Measurements from ENCODE around the gene VILL. TPM values are rescaled to one million over a fixed set of nuclear protein-coding genes. Genes with fewer than 3 reads are reported as not detected.

The VILL gene
- total RNA-seq, 2 donors from 2014 or later: 11.5 to 13.7 TPM

DNA sequence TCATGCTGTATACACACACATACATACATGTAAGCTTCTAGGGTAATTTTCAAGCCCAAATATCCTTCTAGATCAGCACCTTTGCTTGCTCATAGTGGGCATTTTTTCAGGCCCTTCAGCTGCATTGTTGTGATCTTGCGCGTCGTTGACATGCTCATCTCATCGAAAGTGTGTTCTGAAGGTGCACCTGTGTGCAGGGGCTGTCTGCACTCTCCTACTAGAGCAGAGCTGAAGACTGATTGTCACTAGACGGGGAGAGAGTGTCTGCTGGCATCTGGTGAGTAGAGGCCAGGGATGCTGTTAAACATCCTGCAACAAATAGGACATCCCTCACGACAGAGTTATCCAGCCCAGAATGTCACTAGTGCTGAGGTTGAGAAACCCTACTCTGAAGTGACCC is 35.7 kb upstream of the VILL start:
- Histone ChIP-seq H3K4me1 (ENCODE audit: control insufficient read depth in 1 of 2, low read depth in 2 of 2) (peaks cover 34 to 49% of the 10 kb centered on the region in 2 donors), H3K27ac (peak overlapping the region; percentile 21 to 69), H3K9me3 (no peaks in the 10 kb centered on the region), H3K4me3 (no peak overlapping the region), H3K36me3 (peaks cover 8% of the 10 kb centered on the region), H3K27me3 (replicated peaks; ENCODE audit: insufficient read depth) (no peaks in the 10 kb centered on the region)
- no peak for ATAC-seq (ENCODE audit: insufficient number of reproducible peaks, low FRiP score, low read depth)
- no peak for DNase-seq (ENCODE audit: low spot score)
- TF ChIP-seq, protein P1, sequence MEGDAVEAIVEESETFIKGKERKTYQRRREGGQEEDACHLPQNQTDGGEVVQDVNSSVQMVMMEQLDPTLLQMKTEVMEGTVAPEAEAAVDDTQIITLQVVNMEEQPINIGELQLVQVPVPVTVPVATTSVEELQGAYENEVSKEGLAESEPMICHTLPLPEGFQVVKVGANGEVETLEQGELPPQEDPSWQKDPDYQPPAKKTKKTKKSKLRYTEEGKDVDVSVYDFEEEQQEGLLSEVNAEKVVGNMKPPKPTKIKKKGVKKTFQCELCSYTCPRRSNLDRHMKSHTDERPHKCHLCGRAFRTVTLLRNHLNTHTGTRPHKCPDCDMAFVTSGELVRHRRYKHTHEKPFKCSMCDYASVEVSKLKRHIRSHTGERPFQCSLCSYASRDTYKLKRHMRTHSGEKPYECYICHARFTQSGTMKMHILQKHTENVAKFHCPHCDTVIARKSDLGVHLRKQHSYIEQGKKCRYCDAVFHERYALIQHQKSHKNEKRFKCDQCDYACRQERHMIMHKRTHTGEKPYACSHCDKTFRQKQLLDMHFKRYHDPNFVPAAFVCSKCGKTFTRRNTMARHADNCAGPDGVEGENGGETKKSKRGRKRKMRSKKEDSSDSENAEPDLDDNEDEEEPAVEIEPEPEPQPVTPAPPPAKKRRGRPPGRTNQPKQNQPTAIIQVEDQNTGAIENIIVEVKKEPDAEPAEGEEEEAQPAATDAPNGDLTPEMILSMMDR (IDR thresholded peaks at IDR 0.05): no peak

DNA sequence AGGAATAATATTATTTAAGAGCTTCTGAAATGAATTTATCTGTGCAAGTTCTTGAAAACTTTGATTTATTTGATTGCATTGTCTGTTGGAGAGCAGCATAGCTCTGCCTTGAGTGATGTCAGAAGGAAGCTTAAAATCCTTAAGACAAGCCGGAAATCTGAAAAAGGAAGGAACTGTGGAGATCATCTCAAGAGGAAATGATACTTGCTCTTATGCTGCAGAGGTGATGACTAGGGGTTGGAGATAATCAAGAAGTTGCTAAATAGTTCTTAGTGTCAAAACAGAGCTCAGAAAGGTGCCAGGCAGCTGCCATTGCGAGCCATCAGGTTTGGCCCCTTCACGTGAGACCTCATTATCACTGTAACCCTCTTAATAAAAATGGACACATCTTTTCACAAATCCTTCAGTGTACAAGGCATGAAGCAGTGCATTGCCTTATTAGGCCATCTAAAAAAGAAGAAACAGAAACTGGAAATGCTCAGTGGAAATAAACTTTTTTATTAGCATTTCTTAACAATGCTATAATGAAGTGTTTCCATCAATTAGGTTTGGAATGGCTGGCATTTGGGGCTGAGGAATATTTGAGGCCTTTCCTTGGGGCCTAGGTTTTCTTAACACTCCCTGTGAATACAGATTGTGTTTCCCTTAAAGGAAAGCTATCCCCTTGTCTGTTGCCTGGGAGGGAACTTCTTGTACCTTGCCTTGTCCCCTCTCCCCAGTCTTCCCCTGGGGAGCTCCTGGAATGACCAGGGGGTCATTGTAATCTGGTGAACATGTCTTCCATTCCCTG is 34.5 kb upstream of the VILL start:
- H3K27me3 ChIP-seq (replicated peaks; ENCODE audit: insufficient read depth): no peaks in the 10 kb centered on the region
- H3K9me3 ChIP-seq: no peaks in the 10 kb centered on the region
- no peak overlapping the region for H3K4me3 ChIP-seq
- peaks cover 25 to 37% of the 10 kb centered on the region in 2 donors for H3K4me1 ChIP-seq (ENCODE audit: control insufficient read depth in 1 of 2, low read depth in 2 of 2)
- ATAC-seq (ENCODE audit: insufficient number of reproducible peaks, low FRiP score, low read depth) (no peak), DNase-seq (ENCODE audit: low spot score) (no peak)
- peak overlapping the region; percentile 69 to 76 for H3K27ac ChIP-seq
- H3K36me3 ChIP-seq: peaks cover 8% of the 10 kb centered on the region
- TF ChIP-seq, protein P1 (IDR thresholded peaks at IDR 0.05): no peak

DNA sequence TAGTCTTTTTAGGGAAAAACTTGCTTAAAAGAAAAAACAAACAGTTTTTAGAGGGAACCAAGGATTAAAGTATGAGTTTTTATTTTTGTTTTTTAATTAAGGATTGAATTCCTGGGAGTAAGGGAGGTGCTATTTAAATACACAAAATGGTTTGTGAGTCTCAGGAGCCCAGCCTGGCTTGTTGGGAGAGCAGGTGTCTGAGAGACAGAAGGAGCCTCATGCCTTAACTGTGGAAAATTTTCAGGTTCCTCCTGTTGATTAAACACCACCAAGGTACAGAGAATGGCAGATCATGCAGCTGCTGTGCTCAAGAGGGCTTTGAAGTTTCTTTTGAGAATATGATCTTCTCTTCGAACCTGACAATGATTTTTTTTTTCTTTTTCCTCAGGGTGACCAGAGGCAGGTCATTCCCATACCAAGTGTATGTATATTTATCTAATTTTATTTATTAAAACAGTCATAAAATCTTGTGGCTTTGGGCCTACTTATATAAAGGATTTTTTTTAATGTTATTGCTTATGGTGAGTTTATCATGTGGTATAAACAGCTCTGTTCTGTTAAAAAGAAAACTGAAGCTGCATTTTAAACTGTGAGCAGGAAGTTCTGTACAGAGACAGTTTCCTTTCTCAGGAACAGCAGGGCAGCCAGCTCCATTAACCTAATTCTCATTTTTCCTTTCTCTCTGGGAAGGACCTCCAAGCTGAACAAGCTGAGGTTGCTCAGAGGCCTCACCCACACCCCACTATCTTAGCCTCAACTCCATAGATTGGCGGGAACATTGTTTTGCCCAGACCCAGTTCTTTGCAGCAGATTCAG is 33.7 kb upstream of the VILL start:
- Histone ChIP-seq H3K9me3 (no peaks in the 10 kb centered on the region), H3K4me1 (ENCODE audit: control insufficient read depth in 1 of 2, low read depth in 2 of 2) (peaks cover 19 to 38% of the 10 kb centered on the region in 2 donors), H3K27me3 (replicated peaks; ENCODE audit: insufficient read depth) (no peaks in the 10 kb centered on the region), H3K36me3 (peaks cover 8% of the 10 kb centered on the region), H3K27ac (peak overlapping the region; percentile 69 to 76), H3K4me3 (no peak overlapping the region)
- DNase-seq (ENCODE audit: low spot score) (no peak), ATAC-seq (ENCODE audit: insufficient number of reproducible peaks, low FRiP score, low read depth) (no peak)
- TF ChIP-seq, protein P1 (IDR thresholded peaks at IDR 0.05): no peak

DNA sequence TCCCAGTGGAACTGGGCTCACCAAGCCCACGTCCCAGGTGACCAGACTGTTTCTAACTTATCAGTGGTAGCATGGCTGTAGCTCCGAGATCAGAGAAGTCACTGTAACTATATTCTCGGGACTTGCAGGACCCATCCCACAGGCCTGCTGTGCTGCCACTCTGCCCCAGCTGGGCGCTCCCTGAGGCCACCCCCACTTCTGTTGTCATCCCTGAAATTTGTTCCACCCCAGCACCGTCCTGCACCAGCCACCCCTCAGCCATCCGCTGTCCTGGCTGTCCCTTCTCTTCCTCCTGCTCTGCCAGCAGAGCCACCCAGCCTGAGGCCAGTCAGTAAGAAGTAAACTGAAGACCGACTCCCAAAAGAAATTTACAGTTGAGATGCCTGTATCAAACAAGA is 33.0 kb upstream of the VILL start:
- H3K4me3 ChIP-seq: no peak overlapping the region
- TF ChIP-seq, protein P1 (IDR thresholded peaks at IDR 0.05): no peak
- H3K9me3 ChIP-seq: no peaks in the 10 kb centered on the region
- ATAC-seq (ENCODE audit: insufficient number of reproducible peaks, low FRiP score, low read depth): no peak
- DNase-seq (ENCODE audit: low spot score): no peak
- no peaks in the 10 kb centered on the region for H3K27me3 ChIP-seq (replicated peaks; ENCODE audit: insufficient read depth)
- peaks cover 18 to 38% of the 10 kb centered on the region in 2 donors for H3K4me1 ChIP-seq (ENCODE audit: control insufficient read depth in 1 of 2, low read depth in 2 of 2)
- H3K36me3 ChIP-seq: peaks cover 8% of the 10 kb centered on the region
- H3K27ac ChIP-seq: peak overlapping the region; percentile 69 to 76
